ENCODE measurements around the gene MYO10.

GRCh38 chr5:16784843-16785791 is 151.0 kb downstream of the MYO10 start:
- TF ChIP-seq POLR2AphosphoS5 (IDR thresholded peaks at IDR 0.05; ENCODE audit: low read depth) (no peak), CTCF (conservative IDR thresholded peaks at IDR 0.05; ENCODE audit: low read depth in 2 of 2) (no peak), REST (IDR thresholded peaks at IDR 0.05; ENCODE audit: unreplicated experiment) (no peak), CREB1 (CRISPR knock-in tag; IDR thresholded peaks at IDR 0.05; ENCODE audit: low read depth) (no peak), EZH2phosphoT487 (IDR thresholded peaks at IDR 0.05; ENCODE audit: unreplicated experiment) (no peak)

Measured in GM23338 (cell line).